ENCODE measurements around the gene PGBD1.
"Not testable (repeated sequence)": the region's sequence is repeated elsewhere in the genome, so short reads cannot be mapped to it uniquely, and the experiment has no call there.

The PGBD1 gene

GRCh38 chr6:28274888-28275287, 6.5 kb upstream of the PGBD1 start:
- no peak for DNase-seq (ENCODE audit: low spot score)

GRCh38 chr6:28277746-28278145, 3.6 kb upstream of the PGBD1 start:
- DNase-seq (ENCODE audit: low spot score) = no peak

- DNase-seq (ENCODE audit: low spot score) = no peak
Measured at GRCh38 chr6:28280595-28281287, 631 bp upstream of the PGBD1 start.

GRCh38 chr6:28282926-28283325, 1.6 kb downstream of the PGBD1 start:
- no peak for DNase-seq (ENCODE audit: low spot score)

- DNase-seq (ENCODE audit: low spot score) = no peak
Measured at GRCh38 chr6:28291573-28291972, 10.2 kb downstream of the PGBD1 start.

GRCh38 chr6:28295326-28295725, 14.0 kb downstream of the PGBD1 start:
- no peak for DNase-seq (ENCODE audit: low spot score)

- DNase-seq (ENCODE audit: low spot score) = no peak
Measured at GRCh38 chr6:28296520-28297060, 15.2 kb downstream of the PGBD1 start.

- no peak for DNase-seq (ENCODE audit: low spot score)
Measured at GRCh38 chr6:28303570-28303969, 22.2 kb downstream of the PGBD1 start.

GRCh38 chr6:28306363-28306762, 25.0 kb downstream of the PGBD1 start:
- DNase-seq (ENCODE audit: low spot score) = not testable (repeated sequence)

- no peak for DNase-seq (ENCODE audit: low spot score)
Measured at GRCh38 chr6:28311139-28311823, 29.9 kb downstream of the PGBD1 start.

GRCh38 chr6:28312939-28313338, 31.6 kb downstream of the PGBD1 start:
- DNase-seq (ENCODE audit: low spot score) = no peak

- no peak for DNase-seq (ENCODE audit: low spot score)
Measured at GRCh38 chr6:28315628-28316027, 34.3 kb downstream of the PGBD1 start.

- DNase-seq (ENCODE audit: low spot score) = not testable (repeated sequence)
Measured at GRCh38 chr6:28317866-28318265, 36.5 kb downstream of the PGBD1 start.

- DNase-seq (ENCODE audit: low spot score) = no peak
Measured at GRCh38 chr6:28322661-28323060, 41.3 kb downstream of the PGBD1 start.

- DNase-seq (ENCODE audit: low spot score) = no peak
Measured at GRCh38 chr6:28323813-28324424, 42.5 kb downstream of the PGBD1 start.

- DNase-seq (ENCODE audit: low spot score) = no peak
Measured at GRCh38 chr6:28326371-28326948, 45.1 kb downstream of the PGBD1 start.

GRCh38 chr6:28330041-28330440, 48.7 kb downstream of the PGBD1 start:
- no peak for DNase-seq (ENCODE audit: low spot score)

- no peak for DNase-seq (ENCODE audit: low spot score)
Measured at GRCh38 chr6:28333047-28333446, 51.7 kb downstream of the PGBD1 start.

GRCh38 chr6:28333599-28334018, 52.2 kb downstream of the PGBD1 start:
- DNase-seq (ENCODE audit: low spot score) = no peak

GRCh38 chr6:28334286-28335039, 53.1 kb downstream of the PGBD1 start:
- DNase-seq (ENCODE audit: low spot score) = no peak

GRCh38 chr6:28335040-28335563, 53.7 kb downstream of the PGBD1 start:
- DNase-seq (ENCODE audit: low spot score) = no peak
